Stomach (tissue), 9 donors: ENCODE data around the gene LOXL1. TPM values are rescaled to one million over a fixed set of nuclear protein-coding genes. Genes with fewer than 3 reads are reported as not detected.

Experiments
- DNase-seq, 2 donors: peaks; one replicate each; pipeline versions ENCODE4 v3.0.0 to v3.0.0-alpha.2; 2013 to 2019
- H3K27ac ChIP-seq, 5 donors: fragments of 200-600 bp in 4 of 5; sonication (generic) in 4 of 5; one replicate each; pipeline ENCODE4 v1.5.1; 2013 to 2019; ENCODE audit warnings: mild to moderate bottlenecking in 1 of 5, moderate library complexity in 1 of 5
- H3K27me3 ChIP-seq, 3 donors: fragments of 200-600 bp; sonication (generic); one replicate each; pipeline ENCODE4 v1.5.1; 2017 to 2019; ENCODE audit warnings: mixed run types in 1 of 3
- H3K36me3 ChIP-seq, 4 donors: fragments of 200-600 bp; sonication (generic); 1 replicate in 3 of 4; 2 replicates in 1 of 4; pipeline ENCODE4 v1.5.1; 2016 to 2019
- H3K4me1 ChIP-seq, 4 donors: fragments of 200-600 bp; sonication (generic); one replicate each; pipeline ENCODE4 v1.5.1; 2016 to 2019
- H3K4me3 ChIP-seq, 4 donors: fragments of 200-600 bp; sonication (generic) in 3 of 4; one replicate each; pipeline ENCODE4 v1.5.1; 2016 to 2019; ENCODE audit warnings: mild to moderate bottlenecking in 1 of 4
- H3K9me3 ChIP-seq, 4 donors: fragments of 200-600 bp; sonication (generic); one replicate each; pipeline ENCODE4 v1.5.1; 2016 to 2019
- EP300 ChIP-seq: sonication (generic); formaldehyde crosslinking; IDR thresholded peaks from one replicate; pipeline ENCODE4 v1.6.1; 2017; ENCODE audit warnings: antibody characterized with exemption
- POLR2A ChIP-seq, 4 donors: fragments of 450-650 bp; IDR thresholded peaks; one replicate each; pipeline ENCODE4 v1.6.1; 2016; ENCODE audit warnings: antibody characterized with exemption in 4 of 4, control low read depth in 2 of 4, mild to moderate bottlenecking in 1 of 4, moderate library complexity in 1 of 4
- POLR2AphosphoS5 ChIP-seq, 3 donors: sonication (generic); formaldehyde crosslinking; IDR thresholded peaks; one replicate each; pipeline ENCODE4 v1.6.1; 2016; ENCODE audit warnings: antibody characterized with exemption in 3 of 3
- WGBS, 5 donors: extraction: QIAGEN DNeasy Blood & Tissue Kit in 3 of 5; methylation state at CpG; one replicate each; pipeline versions ENCODE4 v1.1.5 to v1.1.7; 2013 to 2018; 5-methylcytosine and 5-hydroxymethylcytosine counted together
- intact Hi-C: fragments of 100-400 bp; cut with DNase I; formaldehyde crosslinking; loops from one replicate; pipeline ENCODE4 v1.15.1; 2023; ENCODE audit warnings: low total_unique reads
- polyA plus RNA-seq, 3 donors: library from polyadenylated mRNA; stranded (reverse); fragments of 200-250 nt; gene quantifications; one replicate each; pipeline ENCODE4 v1.2.3, GENCODE V29; 2013
- total RNA-seq, 5 donors: library from RNA; depleted of rRNA; stranded (reverse); fragments of >200 nt; gene quantifications; one replicate each; pipeline versions ENCODE4 v1.1.0 to v1.2.3, GENCODE V29; 2014 to 2016
- TF ChIP-seq, protein P1 (sequence below), 7 experiments: fragments of 450-650 bp in 4 of 7; fragments of 200-600 bp in 3 of 7; sonication (generic) in 3 of 7; IDR thresholded peaks; one replicate each; pipeline ENCODE4 v1.5.1; 2016 to 2019; ENCODE audit warnings: antibody characterized with exemption in 7 of 7, control low read depth in 2 of 7, mild to moderate bottlenecking in 1 of 7
- donor health status: healthy with polysubstance abuse.
- donor health status: Bipolar disorder and iron deficiency.
- donor health status: healthy.

Gene LOXL1
- total and polyA plus RNA-seq, 8 donors: 5.2 to 48.4 (median 19.9) TPM

DNA sequence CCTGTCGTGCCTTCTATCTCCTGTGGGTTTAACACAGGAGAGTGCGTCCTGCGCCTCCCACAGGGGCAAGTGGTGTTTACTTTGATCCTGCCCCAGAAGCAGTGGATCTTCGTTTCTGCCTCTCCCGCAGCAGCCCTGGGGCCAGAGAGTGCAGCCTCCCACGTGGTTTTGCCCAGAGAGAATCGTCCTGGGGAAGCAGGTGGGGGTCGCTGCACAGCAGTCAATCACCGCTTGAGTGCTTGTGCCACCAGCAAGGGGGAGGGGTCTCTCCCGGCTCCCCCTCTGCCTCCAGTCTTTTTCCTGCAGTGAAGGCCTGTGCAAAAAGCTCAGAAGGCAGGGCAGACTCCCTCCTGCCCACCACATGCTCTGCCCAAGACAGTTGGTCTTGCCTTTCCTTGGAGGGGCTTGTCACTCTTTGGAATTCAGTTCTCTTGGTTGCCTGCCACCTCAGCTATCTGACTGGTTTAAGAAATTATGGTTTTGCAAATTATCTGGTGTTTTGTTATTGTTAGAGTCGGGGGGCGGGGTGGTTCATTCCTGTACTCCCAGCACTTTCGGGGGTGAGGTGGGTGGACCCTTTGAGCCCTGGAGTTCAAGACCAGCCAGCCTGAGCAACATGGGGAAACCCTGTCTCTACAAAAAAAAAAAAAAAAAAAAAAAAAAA, 39.0 kb downstream of the LOXL1 start:
- Histone ChIP-seq H3K27me3 (peaks cover 0 to 4% (median 0%) of the 10 kb centered on the region in 3 donors), H3K4me1 (peaks cover 0 to 23% (median 13%) of the 10 kb centered on the region in 4 donors), H3K4me3 (peak overlapping the region in 2 of 4 donors; percentile 5 to 23), H3K27ac (no peak overlapping the region), H3K9me3 (no peaks in the 10 kb centered on the region), H3K36me3 (no peaks in the 10 kb centered on the region)
- intact Hi-C loops: no loop called here
- WGBS, 5 donors: 29 to 41% (median 29%) methylated on average over 10 to 13 of the region's 13 CpGs
- DNase-seq: no peak
- TF ChIP-seq EP300: no peak
- TF ChIP-seq POLR2A (IDR thresholded peaks at IDR 0.05): no peak
- TF ChIP-seq POLR2AphosphoS5 (IDR thresholded peaks at IDR 0.05): no peak
- TF ChIP-seq, protein P1, sequence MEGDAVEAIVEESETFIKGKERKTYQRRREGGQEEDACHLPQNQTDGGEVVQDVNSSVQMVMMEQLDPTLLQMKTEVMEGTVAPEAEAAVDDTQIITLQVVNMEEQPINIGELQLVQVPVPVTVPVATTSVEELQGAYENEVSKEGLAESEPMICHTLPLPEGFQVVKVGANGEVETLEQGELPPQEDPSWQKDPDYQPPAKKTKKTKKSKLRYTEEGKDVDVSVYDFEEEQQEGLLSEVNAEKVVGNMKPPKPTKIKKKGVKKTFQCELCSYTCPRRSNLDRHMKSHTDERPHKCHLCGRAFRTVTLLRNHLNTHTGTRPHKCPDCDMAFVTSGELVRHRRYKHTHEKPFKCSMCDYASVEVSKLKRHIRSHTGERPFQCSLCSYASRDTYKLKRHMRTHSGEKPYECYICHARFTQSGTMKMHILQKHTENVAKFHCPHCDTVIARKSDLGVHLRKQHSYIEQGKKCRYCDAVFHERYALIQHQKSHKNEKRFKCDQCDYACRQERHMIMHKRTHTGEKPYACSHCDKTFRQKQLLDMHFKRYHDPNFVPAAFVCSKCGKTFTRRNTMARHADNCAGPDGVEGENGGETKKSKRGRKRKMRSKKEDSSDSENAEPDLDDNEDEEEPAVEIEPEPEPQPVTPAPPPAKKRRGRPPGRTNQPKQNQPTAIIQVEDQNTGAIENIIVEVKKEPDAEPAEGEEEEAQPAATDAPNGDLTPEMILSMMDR (IDR thresholded peaks at IDR 0.05): peak in 1 of 7 experiments; percentile 44

DNA sequence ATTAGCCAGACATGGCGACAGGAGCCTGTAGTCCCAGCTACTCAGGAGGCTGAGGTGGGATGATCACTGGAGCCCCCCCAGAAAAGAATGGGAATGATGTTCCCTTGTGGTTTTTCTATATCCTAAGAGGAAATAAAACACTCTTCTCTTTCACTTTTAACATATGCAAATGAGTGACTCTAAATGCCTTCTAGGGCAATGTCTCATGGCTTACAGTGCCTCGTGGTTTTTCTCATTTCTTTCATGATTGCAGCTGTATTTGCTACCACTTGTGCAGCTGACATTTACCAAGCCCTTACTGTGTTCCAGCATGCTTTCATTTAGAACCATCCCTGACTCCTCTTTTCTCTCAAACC, 39.5 kb downstream of the LOXL1 start:
- intact Hi-C loops: no loop called here
- no peak for DNase-seq
- Histone ChIP-seq H3K27me3 (peaks cover 0 to 4% (median 0%) of the 10 kb centered on the region in 3 donors), H3K9me3 (no peaks in the 10 kb centered on the region), H3K27ac (no peak overlapping the region), H3K4me1 (peaks cover 0 to 23% (median 13%) of the 10 kb centered on the region in 4 donors), H3K4me3 (no peak overlapping the region), H3K36me3 (no peaks in the 10 kb centered on the region)
- no peak for TF ChIP-seq POLR2A (IDR thresholded peaks at IDR 0.05)
- no peak for TF ChIP-seq POLR2AphosphoS5 (IDR thresholded peaks at IDR 0.05)
- TF ChIP-seq EP300: no peak
- TF ChIP-seq, protein P1 (IDR thresholded peaks at IDR 0.05): no peak
- WGBS, 5 donors: 26 to 38% (median 32%) methylated on average over 2 of the region's 2 CpGs

DNA sequence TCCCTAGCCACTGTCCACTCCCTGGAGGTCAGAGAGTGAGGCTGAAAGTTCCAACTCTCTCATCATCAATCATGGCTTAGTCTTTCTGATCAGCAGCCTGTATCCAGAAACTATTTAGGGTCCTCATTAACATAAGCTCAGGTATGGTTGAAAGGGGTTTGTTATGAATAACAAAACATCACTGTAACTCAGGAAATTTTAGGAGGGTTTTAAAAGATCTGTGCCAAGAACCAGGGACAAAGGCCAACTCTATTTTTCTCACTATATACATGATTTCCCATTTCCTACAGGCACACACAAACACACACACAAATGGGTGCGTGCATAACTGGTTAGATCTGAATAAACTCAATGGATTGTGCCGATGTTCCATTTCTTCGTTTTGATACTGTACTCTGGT, 42.2 kb downstream of the LOXL1 start:
- intact Hi-C loops: no loop called here

DNA sequence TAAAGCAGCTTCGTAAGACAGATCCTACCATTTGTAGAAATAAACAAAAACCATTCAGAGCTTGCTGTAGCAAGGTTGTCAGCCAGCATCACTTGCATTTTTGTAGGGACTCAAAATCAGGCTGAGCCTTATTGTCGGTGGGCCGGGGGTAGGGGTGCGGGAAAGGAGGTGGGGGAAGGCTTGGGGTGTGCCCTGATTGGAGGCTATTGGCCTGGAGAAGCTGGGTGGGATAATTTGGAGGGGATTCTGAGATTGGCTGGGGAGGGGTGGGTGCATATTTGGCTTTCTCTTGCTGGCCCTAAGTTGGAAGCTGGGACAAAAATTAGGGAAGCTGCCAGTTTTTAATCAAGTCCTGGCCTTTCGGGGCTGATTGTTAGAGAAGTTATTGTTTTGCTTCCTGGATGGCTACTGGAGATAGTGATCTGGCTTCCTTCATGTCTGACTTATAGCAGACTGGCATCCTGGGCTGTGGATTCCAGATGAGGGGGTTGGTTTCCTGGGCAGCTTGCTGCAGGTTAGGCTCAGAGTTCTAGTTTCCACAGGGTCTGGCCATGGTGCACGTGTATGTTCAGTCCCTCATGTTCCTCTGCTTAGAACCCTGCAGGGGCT, 43.0 kb downstream of the LOXL1 start:
- no peak for TF ChIP-seq POLR2A (IDR thresholded peaks at IDR 0.05)
- no peak for TF ChIP-seq EP300
- TF ChIP-seq, protein P1 (IDR thresholded peaks at IDR 0.05): no peak
- no peak for TF ChIP-seq POLR2AphosphoS5 (IDR thresholded peaks at IDR 0.05)
- WGBS, 5 donors: 74 to 88% (median 84%) methylated on average over 6 of the region's 6 CpGs
- peaks cover 4 to 34% (median 23%) of the 10 kb centered on the region in 4 donors for H3K4me1 ChIP-seq
- no peaks in the 10 kb centered on the region for H3K9me3 ChIP-seq
- DNase-seq: no peak
- no peaks in the 10 kb centered on the region for H3K36me3 ChIP-seq
- no peak overlapping the region for H3K4me3 ChIP-seq
- intact Hi-C loops: no loop called here
- no peak overlapping the region for H3K27ac ChIP-seq
- H3K27me3 ChIP-seq: peaks cover 0 to 4% (median 0%) of the 10 kb centered on the region in 3 donors

More for the DNA sequence above, 42.2 kb downstream of the LOXL1 start:
- 77 to 99% (median 91%) methylated on average over 3 of the region's 3 CpGs for WGBS, 5 donors
- Histone ChIP-seq H3K27ac (no peak overlapping the region), H3K4me1 (peaks cover 4 to 33% (median 22%) of the 10 kb centered on the region in 4 donors), H3K4me3 (no peak overlapping the region), H3K9me3 (no peaks in the 10 kb centered on the region), H3K36me3 (no peaks in the 10 kb centered on the region), H3K27me3 (peaks cover 0 to 4% (median 0%) of the 10 kb centered on the region in 3 donors)
- TF ChIP-seq POLR2A (IDR thresholded peaks at IDR 0.05) (no peak), EP300 (no peak), POLR2AphosphoS5 (IDR thresholded peaks at IDR 0.05) (no peak)
- TF ChIP-seq, protein P1 (IDR thresholded peaks at IDR 0.05): no peak
- no peak for DNase-seq
